GM03348 (cell line): ENCODE measurements around the gene ADCY9.
"Not testable (repeated sequence)": the region's sequence is repeated elsewhere in the genome, so short reads cannot be mapped to it uniquely, and the experiment has no call there.

Source experiments
- DNase-seq: peaks from one replicate; pipeline ENCODE4 v3.0.0; 2012; ENCODE audit warnings: low spot score

The ADCY9 gene

GRCh38 chr16:4067262-4068001 lies 48.8 kb downstream of the ADCY9 start:
- peak; percentile 85 for DNase-seq

GRCh38 chr16:4064950-4065352 lies 51.3 kb downstream of the ADCY9 start:
- DNase-seq, result no peak

- no peak for DNase-seq
These were observed 53.9 kb downstream of the ADCY9 start for GRCh38 chr16:4062212-4062802.

GRCh38 chr16:4060823-4061222 lies 55.4 kb downstream of the ADCY9 start:
- DNase-seq, result no peak

GRCh38 chr16:4060009-4060408 lies 56.2 kb downstream of the ADCY9 start:
- DNase-seq, result no peak

GRCh38 chr16:4058386-4058785 lies 57.9 kb downstream of the ADCY9 start:
- DNase-seq, result no peak

- no peak for DNase-seq
These were observed 58.8 kb downstream of the ADCY9 start for GRCh38 chr16:4057439-4057877.

- DNase-seq, result no peak
These were observed 59.8 kb downstream of the ADCY9 start for GRCh38 chr16:4056161-4057105.

GRCh38 chr16:4055748-4056147 lies 60.5 kb downstream of the ADCY9 start:
- no peak for DNase-seq

- no peak for DNase-seq
These were observed 62.9 kb downstream of the ADCY9 start for GRCh38 chr16:4053301-4053845.

- peak; percentile 60 for DNase-seq
These were observed 63.4 kb downstream of the ADCY9 start for GRCh38 chr16:4052801-4053293.

GRCh38 chr16:4052096-4052495 lies 64.1 kb downstream of the ADCY9 start:
- no peak for DNase-seq

GRCh38 chr16:4051591-4051990 lies 64.7 kb downstream of the ADCY9 start:
- peak; percentile 31 for DNase-seq

GRCh38 chr16:4049031-4049430 lies 67.2 kb downstream of the ADCY9 start:
- DNase-seq, result no peak

GRCh38 chr16:4048481-4048880 lies 67.8 kb downstream of the ADCY9 start:
- DNase-seq, result no peak

- no peak for DNase-seq
These were observed 70.0 kb downstream of the ADCY9 start for GRCh38 chr16:4046221-4046620.

GRCh38 chr16:4045561-4045960 lies 70.7 kb downstream of the ADCY9 start:
- not testable (repeated sequence) for DNase-seq

GRCh38 chr16:4042581-4042980 lies 73.7 kb downstream of the ADCY9 start:
- DNase-seq, result no peak

GRCh38 chr16:4038448-4038847 lies 77.8 kb downstream of the ADCY9 start:
- no peak for DNase-seq

GRCh38 chr16:4036952-4037351 lies 79.3 kb downstream of the ADCY9 start:
- DNase-seq, result not testable (repeated sequence)

- no peak for DNase-seq
These were observed 81.3 kb downstream of the ADCY9 start for GRCh38 chr16:4034963-4035362.

GRCh38 chr16:4033951-4034350 lies 82.3 kb downstream of the ADCY9 start:
- no peak for DNase-seq
